ENCODE results near the gene KRT74.

Gene KRT74

DNA sequence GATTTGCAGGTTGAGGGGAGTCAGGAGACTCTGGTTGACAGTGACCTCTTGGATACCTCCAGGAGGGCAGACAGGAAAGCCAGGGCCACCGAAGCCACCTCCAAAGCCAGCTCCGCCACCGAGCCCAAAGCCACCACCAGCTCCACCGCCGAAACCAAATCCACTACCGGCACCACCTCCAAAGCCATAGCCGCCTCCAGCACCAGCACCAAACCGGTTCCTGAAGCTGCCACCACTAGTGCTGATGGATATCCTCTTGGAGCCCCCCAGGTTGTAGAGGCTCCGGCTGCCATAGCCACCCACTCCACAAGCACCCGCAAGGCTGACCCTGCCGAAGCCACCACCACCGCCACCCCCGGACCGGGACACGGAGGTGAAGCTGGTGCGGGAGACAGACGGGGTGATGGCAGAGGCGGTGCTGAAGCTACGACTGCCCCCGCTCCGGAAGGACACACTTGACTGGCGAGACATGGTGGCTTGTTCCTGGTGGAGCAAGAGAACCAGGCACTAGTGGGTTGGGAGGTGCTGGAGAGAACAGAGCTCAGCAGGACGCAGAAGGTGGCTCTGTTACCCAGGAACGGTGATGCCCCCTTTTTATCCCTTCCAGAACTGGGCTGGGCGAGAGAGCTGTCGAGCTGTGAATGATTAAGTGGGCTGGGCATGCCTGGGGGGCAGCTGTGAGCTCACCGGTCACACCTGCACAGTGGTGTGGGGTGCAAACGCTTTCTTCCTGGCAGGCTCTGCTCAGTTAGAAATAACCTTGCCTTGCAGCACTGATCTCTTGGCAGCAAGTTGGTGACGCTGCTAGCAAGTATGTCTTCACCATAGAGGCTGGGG, 53.6 kb downstream of the KRT74 start, which contains the start of gene KRT5:
Gene KRT5 (minus strand): TSS at position 569 of the 837 bp plus-strand sequence. CDS start 98 bp downstream, at position 471.
- no peak for DNase-seq (ENCODE audit: low read depth)

DNA sequence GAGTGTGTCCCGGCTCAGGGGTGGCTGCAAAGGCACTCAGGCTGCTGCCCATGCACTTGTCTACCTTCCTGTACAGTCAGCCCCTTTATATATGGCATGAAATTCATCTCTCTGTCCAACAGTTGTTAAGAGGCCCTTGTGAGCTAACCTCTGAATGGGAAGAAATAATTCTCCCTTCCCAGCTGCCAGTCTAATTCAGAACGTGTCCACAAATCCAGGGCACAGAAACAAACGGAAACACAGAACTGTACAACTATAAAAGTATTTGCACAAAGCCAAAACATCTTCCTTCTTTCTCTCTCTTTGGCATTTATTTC, 54.3 kb downstream of the KRT74 start:
- no peak for DNase-seq (ENCODE audit: low read depth)

DNA sequence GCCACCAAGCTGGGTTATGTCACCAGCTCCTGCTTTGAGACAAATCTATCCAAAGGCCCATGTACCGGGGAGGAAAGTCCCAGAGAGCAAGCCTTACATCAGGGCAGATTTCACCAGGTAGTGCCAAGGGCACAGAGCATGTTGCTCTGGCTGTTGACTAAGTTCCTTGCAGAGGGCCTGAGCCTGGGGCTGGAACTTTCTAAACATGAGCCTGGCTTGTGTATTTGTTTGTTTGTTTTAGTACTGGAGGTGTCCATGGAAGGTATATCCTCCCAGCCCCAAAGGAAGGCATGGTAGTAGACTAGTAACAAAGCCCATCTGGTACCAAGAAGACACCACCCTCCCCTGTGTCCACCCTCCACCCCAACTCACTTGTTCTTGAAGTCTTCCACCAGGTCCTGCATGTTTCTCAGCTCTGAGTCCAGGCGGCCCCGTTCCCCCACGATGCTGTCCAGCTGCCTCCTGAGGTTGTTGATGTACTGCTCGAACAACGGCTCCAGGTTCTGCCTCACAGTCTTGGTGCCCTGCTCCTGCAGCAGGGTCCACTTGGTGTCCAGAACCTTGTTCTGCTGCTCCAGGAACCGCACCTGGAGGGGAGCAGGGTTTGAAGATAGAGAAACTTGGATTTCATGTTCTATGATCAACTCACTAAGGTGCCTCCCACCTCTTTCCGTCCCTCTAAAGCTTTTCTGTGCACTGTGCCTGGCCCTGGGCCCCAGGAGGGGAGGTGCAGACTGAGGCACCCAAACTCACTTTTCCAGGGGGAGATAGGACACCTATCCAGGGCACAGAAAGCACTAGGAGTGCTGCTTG, 54.9 kb downstream of the KRT74 start:
- no peak for DNase-seq (ENCODE audit: low read depth)

DNA sequence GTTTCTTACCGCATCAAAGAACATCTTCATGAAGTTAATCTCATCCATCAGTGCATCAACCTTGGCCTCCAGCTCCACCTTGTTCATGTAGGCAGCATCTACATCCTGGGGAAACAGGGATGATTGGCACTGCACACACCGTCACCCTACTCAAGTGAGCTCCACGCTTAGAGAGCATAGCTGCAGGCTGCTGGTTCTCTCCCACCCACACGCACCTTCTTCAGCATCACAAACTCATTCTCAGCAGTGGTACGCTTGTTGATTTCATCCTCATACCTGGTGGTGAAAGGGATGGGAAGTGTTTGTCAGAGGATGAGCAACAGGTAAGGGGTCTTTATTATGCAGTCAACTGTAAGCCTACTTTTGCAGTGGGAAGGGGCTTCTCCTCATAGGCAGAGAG, 55.8 kb downstream of the KRT74 start:
- no peak for DNase-seq (ENCODE audit: low read depth)

DNA sequence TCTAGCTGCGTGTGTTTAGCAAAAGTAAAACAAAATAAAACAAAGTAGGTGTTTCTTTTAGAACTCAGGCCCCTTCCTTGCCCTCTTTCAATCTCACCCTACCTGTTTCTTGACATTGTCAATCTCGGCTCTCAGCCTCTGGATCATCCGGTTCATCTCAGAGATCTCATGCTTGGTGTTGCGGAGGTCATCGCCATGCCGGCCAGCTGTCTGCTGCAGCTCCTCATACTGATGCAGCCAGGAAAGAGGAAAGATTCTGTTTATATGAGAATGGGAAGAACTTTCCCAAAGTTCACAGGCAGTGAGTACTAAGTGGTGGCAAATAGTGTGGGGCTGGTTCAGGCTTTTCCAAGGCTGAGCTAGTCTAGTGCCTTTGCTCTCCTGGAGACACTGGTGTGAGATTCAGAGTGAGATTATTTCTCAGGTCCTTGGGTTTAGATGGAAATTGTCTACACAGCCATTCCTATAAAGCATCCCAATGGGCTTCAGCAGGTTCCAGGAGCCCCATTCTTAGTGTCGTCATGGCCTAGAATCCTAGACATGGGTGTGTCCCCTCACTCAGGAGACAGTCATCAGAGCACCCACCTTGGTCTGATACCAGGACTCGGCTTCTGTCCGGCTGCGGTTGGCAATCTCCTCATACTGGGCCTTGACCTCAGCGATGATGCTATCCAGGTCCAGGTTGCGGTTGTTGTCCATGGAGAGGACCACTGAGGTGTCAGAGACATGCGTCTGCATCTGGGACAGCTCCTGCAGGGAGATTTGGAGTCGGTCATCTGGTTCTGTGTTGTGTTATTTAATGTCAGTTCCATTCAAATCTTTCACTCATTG, 56.4 kb downstream of the KRT74 start:
- no peak for DNase-seq (ENCODE audit: low read depth)

DNA sequence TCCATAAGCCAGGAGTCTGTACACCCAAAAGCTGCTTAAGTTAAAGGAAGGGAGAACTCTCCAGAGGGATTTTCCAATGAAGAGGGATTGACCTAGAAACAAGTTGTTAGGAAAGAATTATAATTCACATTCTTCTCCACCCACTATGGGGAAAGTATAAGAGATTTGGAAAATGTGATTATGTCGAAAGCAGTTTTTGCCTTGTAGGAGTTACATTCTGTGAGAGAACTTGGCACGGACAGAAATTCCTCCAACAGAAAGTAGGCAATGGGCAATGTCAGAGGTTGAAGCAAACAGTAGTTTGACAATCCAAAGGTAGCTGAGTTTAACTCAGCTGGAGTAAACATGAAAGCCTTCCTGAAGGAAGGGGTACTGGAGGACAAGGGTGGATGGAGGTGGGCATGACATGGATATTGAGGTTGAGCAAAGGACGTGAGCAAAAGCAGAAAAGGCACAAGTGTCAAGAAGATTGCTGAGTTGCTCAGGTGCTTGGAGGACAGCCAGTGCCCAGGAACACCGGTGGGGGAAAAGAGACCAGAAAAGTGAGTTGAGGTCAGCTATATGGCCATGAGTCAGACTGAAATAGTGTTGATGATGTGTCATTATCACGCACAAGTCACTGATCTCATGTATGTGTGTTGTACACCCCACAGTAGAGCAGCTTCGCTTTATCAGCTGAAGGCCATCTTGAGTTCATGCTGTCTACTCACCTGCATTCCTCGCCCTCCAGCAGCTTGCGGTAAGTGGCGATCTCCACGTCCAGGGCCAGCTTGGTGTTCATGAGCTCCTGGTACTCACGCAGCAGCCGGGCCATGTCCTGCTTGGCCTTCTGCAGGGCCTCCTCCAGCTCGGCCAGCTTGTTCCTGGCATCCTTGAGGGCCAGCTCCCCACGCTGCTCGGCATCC, 57.5 kb downstream of the KRT74 start:
- DNase-seq (ENCODE audit: low read depth), result no peak
